Superior temporal gyrus (tissue), 1 donor: Measurements from ENCODE around the gene FAM53B.

ENCODE experiments used
- DNase-seq: peaks from one replicate; pipeline ENCODE4 v3.0.0-alpha.2; 2016; ENCODE audit errors: extremely low spot score

Gene FAM53B

DNA sequence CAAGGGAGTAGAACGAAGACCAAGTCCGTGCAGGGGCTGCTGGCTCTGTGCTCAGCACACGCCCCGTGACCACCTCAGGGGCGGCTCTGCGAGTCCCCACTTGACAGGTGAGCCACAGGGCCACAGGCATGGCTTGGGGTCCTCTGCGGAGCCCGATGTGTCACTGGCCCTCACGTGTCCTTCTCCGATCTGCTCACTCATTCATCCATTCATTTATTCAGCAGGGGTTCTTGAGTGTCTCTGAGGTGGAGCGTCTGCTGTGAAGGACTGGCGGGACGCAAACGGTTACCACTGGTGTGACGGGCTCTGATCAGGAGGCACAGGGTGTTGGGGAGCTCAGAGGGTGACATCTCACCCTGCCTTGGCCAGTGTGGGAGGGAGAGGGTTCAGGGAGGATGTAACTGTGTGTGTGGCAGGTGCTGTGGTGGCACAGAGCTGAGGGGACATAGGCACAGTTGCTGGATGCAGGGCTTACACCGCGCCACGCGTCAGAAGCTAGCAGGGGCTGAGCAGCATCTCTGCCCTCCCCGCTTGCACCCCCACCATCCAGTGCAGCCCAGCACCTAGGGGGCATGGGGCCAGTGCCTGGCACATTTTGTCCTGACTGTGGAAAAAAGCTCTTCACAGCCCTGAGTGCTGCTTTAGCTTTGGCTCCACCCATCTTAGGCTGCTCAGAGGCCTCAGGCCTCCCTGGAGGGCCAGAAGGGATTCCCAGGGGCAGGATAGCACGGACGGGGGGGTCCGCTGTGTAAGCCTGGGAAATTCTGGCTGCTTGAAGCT, 165.8 kb downstream of the FAM53B start:
- DNase-seq = no peak

DNA sequence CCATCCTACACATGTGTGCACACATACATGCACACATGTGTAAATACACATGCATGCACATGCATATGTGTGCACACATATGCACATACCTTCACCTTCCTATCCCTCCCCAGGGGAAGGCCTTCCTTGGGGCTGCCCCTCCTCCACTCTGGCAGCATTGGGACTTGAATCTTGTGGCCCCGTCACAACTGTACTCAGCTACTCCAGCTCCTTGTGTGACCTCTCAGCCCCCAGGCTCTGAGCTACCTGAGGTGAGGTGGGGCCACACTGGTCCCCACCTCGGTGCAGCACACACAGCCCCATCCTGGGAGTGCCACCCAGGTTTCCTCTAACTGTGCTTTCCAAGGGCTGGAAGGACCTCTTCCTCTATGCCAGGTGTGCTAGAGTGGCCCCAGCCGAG, 166.5 kb downstream of the FAM53B start:
- no peak for DNase-seq

- no peak for DNase-seq
These were observed 167.4 kb downstream of the FAM53B start for GRCh38 chr10:124576526-124577420.

DNA sequence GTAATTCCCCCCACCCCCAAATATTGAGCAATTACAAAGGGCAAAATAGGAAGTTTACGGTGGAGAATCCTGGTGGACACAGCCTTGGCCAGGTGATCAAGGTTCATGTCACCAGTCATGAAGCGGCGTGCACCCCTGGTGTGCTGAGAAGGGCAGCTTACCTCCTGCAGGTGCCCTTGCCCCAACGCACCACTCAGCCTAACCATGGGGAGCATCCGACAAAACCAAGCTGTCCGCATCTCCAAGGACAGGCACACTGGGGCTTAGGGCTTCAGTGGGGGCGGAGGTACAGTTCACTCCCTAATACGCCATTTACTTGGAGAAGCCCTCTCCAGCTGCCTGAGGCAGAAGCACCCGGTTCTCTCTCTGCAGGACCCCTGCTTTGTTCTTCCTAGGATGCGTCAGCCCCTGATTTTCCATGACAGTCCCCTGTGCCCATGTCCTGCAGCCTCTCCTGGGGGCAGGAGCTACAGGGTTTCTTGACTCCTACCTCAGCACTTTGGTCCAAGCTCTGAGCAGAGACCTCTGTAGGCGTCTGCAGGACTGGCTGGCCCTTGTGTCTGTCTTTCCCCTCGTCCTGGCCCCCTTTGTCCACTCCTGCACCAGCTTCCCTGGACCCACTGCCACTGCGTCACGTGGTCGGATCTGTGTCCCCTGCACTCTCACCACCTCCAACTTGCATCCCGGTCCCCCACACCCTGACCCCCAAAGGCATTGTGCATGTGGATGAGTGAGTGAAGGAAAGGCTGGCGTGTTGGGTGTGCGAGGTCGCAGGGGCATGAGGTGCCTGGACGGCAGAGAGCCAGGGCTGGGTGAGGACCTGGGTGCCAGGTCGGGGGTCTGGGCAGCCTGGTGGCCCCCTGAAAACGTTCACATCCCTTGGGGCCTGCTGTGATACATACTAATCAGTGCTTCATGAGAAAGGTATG, 168.8 kb downstream of the FAM53B start:
- DNase-seq = no peak

DNA sequence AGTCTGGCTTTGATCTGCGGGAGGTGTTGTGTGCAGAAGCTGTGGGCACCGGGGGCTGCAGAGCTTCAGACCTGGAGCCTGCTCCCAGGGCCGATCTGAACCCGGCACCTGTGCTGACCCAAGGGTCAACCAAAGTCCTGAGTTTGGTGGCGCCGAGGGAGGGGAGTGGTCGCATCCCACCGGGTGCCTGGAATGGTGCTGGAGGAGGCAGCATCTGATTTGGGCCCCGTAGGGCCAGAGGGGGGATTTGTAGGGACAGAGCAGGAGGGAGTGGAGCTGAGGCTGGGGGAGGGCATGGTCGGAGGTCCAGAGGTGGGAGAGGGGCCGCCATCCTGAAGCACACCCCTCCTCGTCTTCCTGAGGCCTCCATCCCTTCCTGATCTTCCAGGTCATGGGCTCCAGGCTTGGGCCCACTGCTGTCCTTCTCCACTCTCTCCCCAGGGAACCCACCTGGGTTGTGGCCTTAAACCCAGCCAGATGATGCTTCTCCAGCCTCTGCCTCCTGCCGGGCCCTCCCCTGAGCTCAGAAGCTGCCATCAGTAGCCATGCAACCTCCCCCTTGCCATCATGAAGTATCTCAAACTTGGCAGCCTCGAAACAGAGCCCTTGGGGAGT, 169.6 kb downstream of the FAM53B start:
- no peak for DNase-seq

GRCh38 chr10:124573726-124574455, 170.3 kb downstream of the FAM53B start:
- no peak for DNase-seq

DNA sequence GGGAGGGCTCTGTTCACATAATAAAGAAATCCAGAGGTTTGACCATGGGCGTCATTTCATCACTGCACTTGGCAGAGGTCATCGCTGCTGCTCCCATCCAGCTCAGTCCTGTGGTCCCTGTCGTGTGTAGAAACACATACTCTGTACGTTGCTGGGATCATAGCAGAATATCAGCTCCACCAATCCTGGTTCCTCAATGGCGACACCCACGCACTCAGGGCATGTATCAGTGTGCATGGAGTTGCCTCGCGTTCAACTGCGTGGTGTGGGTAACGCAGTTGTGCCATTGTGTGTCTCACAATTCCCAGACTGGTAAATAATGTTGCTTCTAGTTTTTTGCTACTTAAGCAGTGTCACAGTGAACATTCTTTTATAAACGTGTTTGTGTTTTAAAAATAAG, 171.4 kb downstream of the FAM53B start:
- no peak for DNase-seq

GRCh38 chr10:124570646-124571045, 173.5 kb downstream of the FAM53B start:
- no peak for DNase-seq

DNA sequence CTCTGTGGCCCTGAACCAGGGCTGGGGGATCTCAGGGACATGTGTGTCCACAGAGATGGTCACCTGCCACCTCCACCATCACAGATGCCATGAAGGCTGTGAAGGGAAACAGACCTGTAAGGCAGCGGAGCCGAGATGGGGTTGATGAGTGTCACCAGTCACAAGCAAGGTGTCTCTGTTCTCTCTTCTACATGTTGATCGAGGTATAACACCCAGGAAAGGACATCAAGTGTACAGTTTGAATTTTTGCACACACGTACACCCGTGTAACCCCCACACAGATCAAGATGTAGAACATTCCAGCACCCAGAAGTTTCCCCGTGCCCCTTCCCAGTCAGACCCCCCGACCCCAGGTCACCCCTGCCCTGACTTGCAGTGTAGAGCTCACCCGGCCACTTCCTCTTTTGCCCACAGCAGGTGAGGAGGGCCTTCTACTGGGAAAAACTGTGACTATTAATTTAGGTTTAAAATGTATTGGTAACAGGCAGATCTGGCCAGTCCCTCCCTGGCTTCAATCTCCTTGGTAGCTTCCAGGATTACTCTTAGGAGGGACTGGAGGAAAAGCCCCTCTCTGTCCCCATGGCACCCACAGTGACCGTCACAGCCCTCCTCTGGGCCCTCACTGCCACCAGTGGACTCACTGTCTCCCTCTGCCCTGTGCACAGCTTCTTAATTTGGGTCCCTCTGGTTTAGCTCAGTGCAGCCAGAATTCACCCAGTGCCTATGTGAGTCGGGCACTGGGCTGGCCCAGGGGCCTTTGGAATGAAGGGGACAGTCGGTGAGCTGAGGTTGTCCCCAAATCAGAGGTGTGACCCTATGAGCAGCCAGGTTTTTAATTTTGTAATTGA, 174.3 kb downstream of the FAM53B start:
- DNase-seq = no peak
